Stimulated activated CD8-positive, alpha-beta memory T cell treated with anti-CD3 and anti-CD28 coated beads, Interleukin-12 subunit alpha, Interleukin-12 subunit beta, amount 100 ng/mL, for 4 hours (primary cell): ENCODE data around the gene HBEGF.
A peak's percentile ranks its signal among the peaks of the same experiment; 100 is the strongest.

Experiments used
- DNase-seq: peaks from one replicate; pipeline ENCODE4 v3.0.0-alpha.2; 2020; ENCODE audit warnings: low read depth

Gene HBEGF

DNA sequence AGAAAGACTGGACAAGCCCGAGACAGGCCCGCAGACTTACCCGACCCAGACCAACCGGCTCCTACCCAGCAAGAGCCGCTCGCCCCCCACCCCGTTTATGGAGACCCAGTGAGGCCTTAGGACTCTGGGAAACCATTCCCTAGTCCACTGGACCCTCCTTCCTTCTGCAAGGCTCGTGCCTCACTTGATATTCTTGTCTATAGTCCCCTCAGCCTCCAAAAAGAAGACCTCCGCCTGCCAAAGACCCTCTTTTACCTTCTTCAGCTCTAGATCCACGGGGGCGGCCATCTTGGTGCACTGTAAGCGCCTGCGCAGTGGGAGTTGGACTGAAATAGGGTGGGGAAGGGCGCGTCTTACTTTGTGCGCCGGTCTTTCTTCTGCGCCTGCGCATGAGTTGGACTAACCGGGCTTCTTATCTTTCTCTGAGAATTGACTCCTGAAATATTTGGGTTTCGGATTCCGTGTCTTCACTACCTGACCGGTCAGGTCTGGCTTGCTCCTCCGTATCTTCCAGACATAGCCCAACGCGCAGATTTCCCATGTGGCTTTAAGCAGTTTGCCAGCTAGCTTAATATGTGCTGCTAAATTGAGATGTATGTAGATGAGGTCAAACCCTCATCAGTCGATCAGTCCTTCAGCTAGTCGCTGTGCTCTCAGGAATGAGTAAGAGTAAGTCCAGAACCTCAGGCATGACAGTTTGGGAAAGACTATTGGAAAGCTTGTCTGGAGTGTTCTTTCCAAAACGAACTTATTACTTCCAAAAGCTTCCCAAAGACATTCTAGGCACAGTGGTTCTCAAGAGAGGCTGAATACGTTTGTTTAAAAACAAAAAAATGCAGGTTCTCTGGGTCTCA, 43.4 kb downstream of the HBEGF start, which contains the start of gene PFDN1:
PFDN1 (minus strand) TSS at position 316 of the 854 bp plus-strand sequence; CDS start at position 288, 28 bp downstream.
- DNase-seq, result peak; percentile 80

DNA sequence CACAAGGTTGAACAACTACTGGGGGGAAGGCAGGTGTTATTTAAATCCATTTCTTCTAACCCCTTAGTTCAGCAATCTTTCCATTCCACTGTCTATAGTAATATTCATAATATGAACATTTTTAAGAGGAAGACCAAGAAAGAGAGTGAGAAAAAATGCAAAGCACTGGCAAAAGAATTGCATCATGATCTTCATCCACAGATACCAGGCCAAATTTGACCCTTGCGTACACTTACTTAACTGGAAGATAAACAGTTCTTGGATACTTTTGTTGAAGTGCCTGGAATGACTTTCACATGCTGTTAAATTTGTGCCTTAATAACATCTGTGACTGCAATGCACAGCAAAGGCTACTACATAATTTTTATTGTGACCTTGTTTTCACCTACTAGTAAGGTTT, 45.3 kb downstream of the HBEGF start:
- no peak for DNase-seq

DNA sequence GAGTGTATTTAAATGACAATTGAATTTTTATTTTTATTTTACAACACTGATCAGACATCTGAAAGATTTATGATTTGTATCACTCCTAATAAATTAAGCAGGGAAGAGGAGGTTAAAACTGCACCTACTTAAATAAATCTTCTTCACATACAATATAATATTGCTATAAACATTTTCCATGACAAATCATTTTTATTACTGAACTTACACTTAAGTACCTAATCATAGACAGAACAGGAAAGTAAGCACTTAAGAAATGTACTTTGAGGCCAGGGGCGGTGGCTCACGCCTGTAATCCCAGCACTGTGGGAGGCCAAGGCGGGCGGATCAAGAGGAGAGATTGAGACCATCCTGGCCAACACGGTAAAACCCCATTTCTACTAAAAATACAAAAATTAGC, 47.3 kb downstream of the HBEGF start:
- DNase-seq, result no peak

DNA sequence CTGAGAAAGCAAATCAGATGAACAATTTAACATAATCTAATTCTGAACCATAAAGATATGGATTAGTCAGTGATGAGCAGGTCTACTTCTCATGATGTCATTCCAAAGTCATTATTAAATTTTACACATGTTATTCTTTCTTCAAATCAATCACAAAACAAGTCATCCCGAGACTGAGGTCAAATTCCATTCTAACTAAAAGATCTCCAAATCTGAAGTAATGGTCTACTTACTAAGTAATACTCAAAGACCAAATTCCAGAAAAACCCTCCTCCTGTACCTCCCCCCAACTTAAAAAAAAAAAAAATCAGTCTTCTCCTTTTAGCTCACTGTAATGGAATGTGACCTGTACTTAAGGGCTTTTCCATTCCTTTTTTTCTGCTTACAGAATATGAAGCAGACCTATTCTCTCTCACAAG, 48.2 kb downstream of the HBEGF start:
- DNase-seq, result no peak

DNA sequence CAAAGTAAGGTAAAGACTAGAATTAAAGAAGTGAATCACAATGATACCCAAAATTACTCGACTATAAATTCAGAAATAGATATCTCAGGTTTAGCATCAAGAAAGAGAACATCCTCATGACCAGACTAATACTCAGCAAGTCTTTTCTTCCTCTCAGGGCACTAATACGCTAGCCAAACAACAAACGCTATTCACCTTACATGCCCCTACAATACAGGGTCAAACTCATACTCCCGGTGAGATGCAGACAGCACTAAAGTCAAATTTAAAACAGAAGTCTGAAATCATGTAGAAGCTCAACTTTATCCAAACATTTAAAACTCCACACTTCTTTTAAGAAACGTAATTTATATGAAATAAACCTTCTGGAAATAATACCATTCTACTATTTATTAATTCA, 49.1 kb downstream of the HBEGF start:
- DNase-seq, result no peak

DNA sequence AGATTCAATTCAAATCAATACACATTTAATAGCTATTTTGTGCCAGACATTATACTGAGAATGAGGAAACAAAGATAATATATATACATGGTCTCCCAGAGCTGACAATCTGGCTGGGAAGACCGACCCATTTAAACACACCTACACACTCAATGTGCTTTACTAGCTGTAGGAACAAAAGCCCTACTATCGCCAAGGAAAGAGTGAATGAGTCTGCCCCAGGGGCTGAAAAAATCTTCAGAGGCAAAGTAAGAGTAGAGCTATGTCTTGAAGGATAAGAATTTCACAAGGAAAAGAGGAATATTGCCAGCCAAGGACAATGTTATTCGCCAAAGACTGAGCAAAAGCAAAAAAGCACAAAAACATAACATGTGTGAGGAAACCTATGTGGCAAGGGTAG, 50.1 kb downstream of the HBEGF start:
- DNase-seq, result no peak

DNA sequence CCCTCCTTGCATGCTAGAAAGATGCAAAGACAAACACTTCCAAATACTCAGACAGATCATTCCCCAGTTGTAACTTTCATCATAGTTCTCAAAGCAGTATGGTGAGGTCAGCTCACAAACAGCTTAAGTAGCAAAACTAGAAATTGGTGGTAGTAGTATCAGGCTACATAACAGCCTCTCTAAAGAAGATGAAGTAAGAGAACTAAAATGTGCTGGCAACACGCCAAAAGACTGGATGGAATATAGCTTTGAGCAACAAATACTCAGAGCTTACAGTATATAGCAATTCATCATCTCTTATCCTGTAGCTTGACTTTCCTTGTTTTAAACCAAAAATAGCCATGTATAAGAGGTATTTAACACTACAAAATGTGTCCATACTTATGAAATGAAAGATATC, 51.0 kb downstream of the HBEGF start:
- DNase-seq, result no peak

DNA sequence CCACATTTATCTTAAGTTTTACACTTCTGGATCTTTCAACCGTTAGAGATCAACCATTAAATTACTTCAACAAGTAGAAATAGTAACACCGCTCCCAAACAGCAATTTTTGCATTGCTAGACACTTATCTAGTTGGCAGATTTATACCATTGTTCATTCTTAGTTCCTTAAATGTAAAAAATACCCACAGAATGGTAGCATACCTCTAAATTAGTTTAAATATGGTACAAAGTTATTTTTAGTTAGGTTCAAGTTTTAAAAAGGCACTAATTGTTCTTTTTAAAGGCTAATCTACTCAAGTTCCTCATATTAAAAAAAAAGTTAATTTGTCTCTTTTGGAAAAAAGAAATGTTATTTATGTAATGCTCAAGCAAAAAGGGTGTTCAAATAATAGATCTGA, 51.6 kb downstream of the HBEGF start:
- no peak for DNase-seq

DNA sequence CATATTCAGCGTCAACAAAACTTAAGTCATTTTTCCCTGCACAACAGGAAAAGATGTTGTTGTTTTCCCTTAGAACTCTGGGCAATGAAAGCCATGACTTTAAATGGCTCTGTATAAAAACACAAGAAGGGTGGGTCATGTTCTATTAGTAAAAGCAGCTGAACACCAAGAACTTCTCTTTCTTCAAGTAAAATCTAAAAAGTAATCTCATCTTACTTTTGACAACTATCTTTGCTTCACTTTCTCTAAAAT, 52.6 kb downstream of the HBEGF start:
- no peak for DNase-seq

DNA sequence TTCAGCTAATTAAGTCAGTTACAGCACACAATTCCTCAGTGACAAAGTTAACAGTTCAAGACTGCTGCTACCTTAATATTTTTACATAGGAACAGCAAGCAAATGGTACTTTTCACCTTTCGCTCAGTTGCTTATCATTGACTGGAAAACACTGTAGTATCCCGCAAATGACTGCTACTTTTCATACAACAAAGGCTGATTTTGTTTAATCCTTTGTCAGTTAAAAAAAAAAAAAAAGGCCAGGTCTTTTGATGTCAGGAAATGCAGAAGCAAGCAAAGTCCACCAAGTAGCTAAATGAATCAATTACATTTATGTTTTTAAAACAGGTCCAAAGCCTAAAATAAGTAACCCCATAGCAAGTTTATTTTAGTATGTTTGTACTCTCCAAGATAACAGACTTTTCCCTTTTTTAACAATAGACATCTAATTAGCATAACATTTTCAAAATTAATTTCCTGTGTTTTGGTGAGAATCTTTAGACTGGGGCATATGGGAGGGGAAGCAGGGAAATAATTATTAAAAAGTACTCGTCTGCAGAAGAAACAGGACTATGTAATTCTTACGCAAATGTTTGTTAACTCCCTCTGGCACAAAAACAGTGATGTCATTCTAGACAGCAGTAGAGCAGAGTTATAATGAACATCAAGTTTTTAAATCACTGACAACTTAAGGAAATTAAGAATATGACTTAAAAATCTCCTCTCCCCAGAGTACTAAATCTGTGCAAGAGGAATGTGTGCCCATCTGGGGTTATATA, 53.1 kb downstream of the HBEGF start:
- DNase-seq, result no peak

DNA sequence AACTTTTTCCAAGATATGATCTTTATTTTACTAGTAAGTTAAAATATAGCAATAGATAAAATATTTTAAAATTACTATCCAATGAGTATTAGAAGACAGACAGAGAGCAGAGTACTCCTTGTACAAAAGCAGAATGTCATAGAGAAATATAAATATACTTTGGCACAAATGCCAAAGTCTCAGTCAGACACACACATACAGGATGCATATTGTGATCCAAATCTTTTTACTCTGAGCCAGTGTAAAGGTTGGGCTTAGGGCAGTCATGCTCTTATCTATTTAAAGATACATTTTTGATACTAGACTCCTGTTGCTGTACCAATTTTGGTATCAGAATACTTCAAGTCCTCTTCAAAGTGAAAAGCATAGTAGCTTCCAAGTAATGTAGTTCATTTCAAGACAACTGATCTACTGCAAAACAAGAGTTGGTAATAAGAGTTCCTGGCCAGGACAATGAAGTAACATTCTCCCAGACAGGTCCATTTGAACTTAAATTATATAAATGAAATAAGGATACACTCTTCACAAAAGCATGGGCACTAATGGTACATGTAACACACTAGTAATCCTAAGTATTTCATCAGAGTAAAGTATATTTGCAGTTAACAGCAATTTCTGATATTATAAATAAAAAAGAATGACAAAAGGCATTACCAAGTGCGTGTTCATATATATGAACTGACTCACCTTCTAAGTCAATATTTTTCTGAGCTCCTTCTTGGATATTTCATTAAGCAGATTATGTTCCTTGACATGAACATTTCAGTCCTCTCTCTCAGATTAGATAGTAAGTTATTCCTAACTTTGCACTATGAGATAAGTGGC, 54.0 kb downstream of the HBEGF start:
- no peak for DNase-seq

DNA sequence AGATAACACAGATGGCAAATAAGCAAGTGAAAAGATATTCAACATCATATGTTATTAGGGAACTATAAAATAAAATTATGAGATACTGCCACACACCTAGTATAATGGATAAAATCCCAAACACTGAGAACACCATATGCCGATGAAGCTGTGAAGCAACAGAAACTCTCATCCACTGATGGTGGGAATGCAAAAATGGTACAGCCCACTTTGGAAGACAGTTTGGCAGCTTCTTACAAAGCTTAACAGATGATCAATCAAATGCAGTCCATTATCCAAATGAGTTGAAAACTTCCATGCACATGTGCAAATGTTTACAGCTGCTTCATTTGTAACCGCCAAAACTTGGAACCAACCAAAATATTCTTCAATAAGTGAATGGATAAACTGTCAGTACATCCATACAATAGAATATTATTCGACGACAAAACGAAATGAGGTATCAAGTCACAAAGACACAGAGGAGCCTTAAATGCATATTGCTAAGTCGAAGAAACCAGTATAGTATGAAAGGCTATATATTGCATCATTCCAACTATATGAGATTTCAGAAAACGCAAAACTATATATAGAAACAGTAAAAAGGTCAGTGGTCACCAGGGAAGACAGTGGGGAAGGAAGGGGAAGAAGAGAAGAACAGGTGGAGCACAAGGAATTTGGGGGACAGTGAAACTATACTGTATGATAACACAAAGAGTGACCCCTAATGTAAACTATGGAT, 58.4 kb downstream of the HBEGF start:
- DNase-seq, result no peak

DNA sequence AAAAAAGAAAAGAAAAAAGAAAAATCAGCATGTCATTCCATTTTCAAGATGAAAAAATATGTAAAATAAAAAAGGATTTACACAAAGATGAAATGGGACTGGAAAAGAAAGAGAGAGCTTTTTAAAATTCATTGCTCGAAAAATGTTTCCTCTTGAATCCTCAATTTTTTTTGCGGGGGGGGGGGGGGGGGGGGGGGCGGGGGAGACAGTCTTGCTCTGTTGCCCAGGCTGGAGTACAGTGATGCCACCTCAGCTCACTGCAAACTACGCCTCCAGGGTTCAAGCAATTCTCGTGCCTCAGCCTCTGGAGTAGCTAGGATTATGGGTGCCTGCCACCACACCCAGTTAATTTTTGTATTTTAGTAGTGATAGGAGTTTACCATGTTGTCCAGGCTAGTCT, 60.0 kb downstream of the HBEGF start:
- no peak for DNase-seq

DNA sequence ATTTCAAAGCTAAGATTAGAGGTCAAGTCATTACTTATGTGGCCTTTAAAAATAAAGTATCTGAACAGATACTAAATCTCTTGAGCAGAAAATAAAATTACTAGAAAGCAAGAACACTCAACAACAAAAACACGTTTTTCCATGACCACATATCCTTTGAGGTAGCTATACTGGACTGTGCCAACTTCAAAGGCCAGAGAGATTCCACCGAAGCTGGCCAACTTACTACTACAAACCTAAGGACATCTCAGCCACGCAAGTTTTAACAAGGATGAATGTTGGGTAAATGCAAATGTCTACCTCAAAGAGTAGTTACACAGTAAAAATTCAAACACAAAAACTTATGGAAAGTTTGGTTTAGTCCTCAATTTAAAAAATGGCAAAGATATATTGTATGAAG, 62.4 kb downstream of the HBEGF start:
- DNase-seq, result no peak
